GM12878 (cell line): ENCODE data around the gene INSIG1. TPM values are rescaled to one million over a fixed set of nuclear protein-coding genes. Genes with fewer than 3 reads are reported as not detected.

ENCODE experiments used
- ATAC-seq: fragments of 200-7000 bp; cut with Tn5 transposase; 3 replicates; pipeline ENCODE4 v1.9.1; 2020; ENCODE audit warnings: mild to moderate bottlenecking, moderate library complexity
- BruUV-seq: library from RNA; stranded (reverse); fragments of 400-500 nt; replicated peaks from 2 replicates; lab custom pipeline; 2021; lab: Mats Ljungman, UMichigan
- CTCF ChIA-PET: fragments of 300-600 bp; sonication (Branson Sonifier 250); formaldehyde crosslinking; extraction: SDS; loops from one replicate; lab custom pipeline; 2021; ENCODE audit warnings: inconsistent platforms; lab: Yijun Ruan, JAX
- POLR2A ChIA-PET: fragments of 350-600 bp; formaldehyde crosslinking; extraction: SDS; loops from one replicate; lab custom pipeline; 2021; ENCODE audit warnings: inconsistent platforms; lab: Charles Lee
- RAD21 ChIA-PET: fragments of 300-600 bp; sonication (Branson Sonifier 250); formaldehyde crosslinking; loops from one replicate; lab custom pipeline; 2023; ENCODE audit warnings: antibody characterized with exemption; ENCODE audit not compliant: unreplicated experiment; lab: Charles Lee
- SMC1A ChIA-PET: fragments of 300-600 bp; sonication (Branson Sonifier 250); formaldehyde crosslinking; loops from one replicate; lab custom pipeline; 2023; ENCODE audit not compliant: unreplicated experiment, uncharacterized antibody; lab: Charles Lee
- DNase-seq: peaks from one replicate; pipeline ENCODE4 v3.0.0-alpha.2; 2011; ENCODE audit warnings: low read depth, low spot score
- FAIRE-seq: peaks from 3 replicates; lab custom pipeline; 2011; peaks lifted over from hg19 to GRCh38; lab: Jason Lieb, UNC
- H2AFZ ChIP-seq: 2 replicates; pipeline ENCODE4 v1.6.0; 2011; ENCODE audit warnings: low read depth, low read length, control low read depth; ENCODE audit not compliant: control insufficient read depth
- H3K27ac ChIP-seq: 2 replicates; pipeline ENCODE4 v1.5.1; 2011; ENCODE audit warnings: control low read depth; ENCODE audit not compliant: control insufficient read depth, insufficient read depth
- H3K27me3 ChIP-seq, 2 experiments: replicated peaks in 1 of 2; 2 replicates each; pipeline versions ENCODE4 v1.6.0 to v1.6.1; 2011; ENCODE audit warnings: low read length in 1 of 2; ENCODE audit not compliant: control insufficient read depth in 2 of 2, insufficient read depth in 2 of 2
- H3K36me3 ChIP-seq, 2 experiments: 2 replicates each; pipeline ENCODE4 v1.5.1; 2011; ENCODE audit warnings: low read length in 1 of 2; ENCODE audit not compliant: control insufficient read depth in 2 of 2, insufficient read depth in 2 of 2
- H3K4me1 ChIP-seq: 2 replicates; pipeline ENCODE4 v1.6.1; 2011; ENCODE audit warnings: mild to moderate bottlenecking, low read length, moderate library complexity, mixed read lengths; ENCODE audit not compliant: control insufficient read depth, insufficient read depth
- H3K4me2 ChIP-seq: 2 replicates; pipeline ENCODE4 v1.6.0; 2011; ENCODE audit warnings: control low read depth; ENCODE audit not compliant: control insufficient read depth, insufficient read depth
- H3K4me3 ChIP-seq: fragments of 200-600 bp; sonication (generic); 2 replicates; pipeline ENCODE4 v1.5.1; 2016
- H3K79me2 ChIP-seq: 2 replicates; pipeline ENCODE4 v1.6.0; 2011; ENCODE audit warnings: low read length; ENCODE audit not compliant: control insufficient read depth, insufficient read depth
- H3K9ac ChIP-seq: 2 replicates; pipeline ENCODE4 v1.8.0; 2011; ENCODE audit warnings: low read length, control low read depth, mixed read lengths; ENCODE audit not compliant: control insufficient read depth, insufficient read depth
- H3K9me3 ChIP-seq: replicated peaks from 3 replicates; pipeline ENCODE4 v1.5.1; 2011; ENCODE audit warnings: mild to moderate bottlenecking, low read length; ENCODE audit not compliant: control insufficient read depth, insufficient read depth
- H4K20me1 ChIP-seq: 2 replicates; pipeline ENCODE4 v1.6.0; 2011; ENCODE audit not compliant: control insufficient read depth, insufficient read depth
- HDAC6 ChIP-seq: fragments of 200-600 bp; sonication (generic); IDR thresholded peaks from one replicate; pipeline ENCODE4 v1.8.0; 2017; ENCODE audit warnings: antibody characterized with exemption; ENCODE audit not compliant: unreplicated experiment
- IKZF2 ChIP-seq, 2 experiments: fragments of 450-650 bp; IDR thresholded peaks; 2 replicates each; pipeline ENCODE4 v1.6.1; 2017; ENCODE audit warnings: mild to moderate bottlenecking in 2 of 2, moderate library complexity in 2 of 2
- KDM1A ChIP-seq: fragments of 200-600 bp; sonication (generic); IDR thresholded peaks from 2 replicates; pipeline ENCODE4 v1.6.1; 2016; ENCODE audit warnings: borderline replicate concordance
- SMARCA5 ChIP-seq: fragments of 450-650 bp; IDR thresholded peaks from 2 replicates; pipeline ENCODE4 v1.6.1; 2017; ENCODE audit warnings: mild to moderate bottlenecking
- SP1 ChIP-seq: IDR thresholded peaks from one replicate; pipeline ENCODE4 v1.6.1; 2011; ENCODE audit warnings: low read depth, low read length
- YY1 ChIP-seq: IDR thresholded peaks from 2 replicates; pipeline ENCODE4 v1.6.1; 2011; ENCODE audit warnings: low read depth, mild to moderate bottlenecking, low read length
- WGBS: methylation state at CpG from one replicate; pipeline ENCODE4 v1.1.6; 2016; ENCODE audit warnings: low lambda C conversion rate; ENCODE audit not compliant: insufficient replicate concordance, insufficient coverage; ENCODE audit errors: missing lambda C conversion rate; 5-methylcytosine and 5-hydroxymethylcytosine counted together
- in situ Hi-C: fragments of 300-500 bp; cut with MboI; formaldehyde crosslinking; loops from 9 replicates; pipeline ENCODE4 v1.14.3; 2018; ENCODE audit warnings: mixed read lengths
- intact Hi-C: fragments of 100-400 bp; cut with micrococcal nuclease; formaldehyde crosslinking; loops from one replicate; pipeline ENCODE4 v1.14.2; 2022; ENCODE audit not compliant: unreplicated experiment
- polyA plus RNA-seq, 11 experiments: library from polyadenylated mRNA; depleted of rRNA in 4 of 11; unstranded in 6 of 11; stranded (reverse) in 5 of 11; fragments of >200 nt; fragmentation: Nextera tagmentation in 4 of 11; fragmentation: Illumina TruSeq in 1 of 11; extraction: Ambion mirVana in 4 of 11; extraction: Trizol in 1 of 11; gene quantifications; 1 replicate in 1 of 11; 2 replicates in 10 of 11; pipeline versions ENCODE4 v1.2.1 to v1.2.3, GENCODE V29; 2011 to 2016; ENCODE audit warnings: inconsistent platforms in 2 of 11, missing spikeins in 2 of 11, low read depth in 1 of 11
- total RNA-seq, 4 experiments: library from RNA; depleted of rRNA in 3 of 4; stranded (reverse); fragments of >200 nt in 3 of 4; fragmentation: Illumina TruSeq in 1 of 4; extraction: Trizol in 1 of 4; gene quantifications; 2 replicates each; pipeline versions ENCODE4 v1.2.1 to v1.2.3, GENCODE V29; 2013 to 2021
- TF ChIP-seq, protein P1 (sequence below): IDR thresholded peaks from 2 replicates; pipeline ENCODE4 v1.6.1; 2012; ENCODE audit warnings: low read depth, low read length, improper control_type of control experiment
- TF ChIP-seq, protein P2 (sequence below), 3 experiments: IDR thresholded peaks in 2 of 3; conservative IDR thresholded peaks in 1 of 3; 2 replicates each; pipeline ENCODE4 v1.5.1; 2011; ENCODE audit warnings: low read depth in 3 of 3, low read length in 3 of 3, mild to moderate bottlenecking in 3 of 3, control low read depth in 2 of 3, moderate library complexity in 2 of 3, inconsistent platforms in 1 of 3, mixed read lengths in 1 of 3; ENCODE audit not compliant: control insufficient read depth in 2 of 3, insufficient read depth in 1 of 3; ENCODE audit errors: extremely low read depth in 1 of 3
- TF ChIP-seq, protein P3 (sequence below): fragments of 450-650 bp; IDR thresholded peaks from 2 replicates; pipeline ENCODE4 v1.6.1; 2018; ENCODE audit warnings: mild to moderate bottlenecking, low read depth, moderate library complexity; ENCODE audit not compliant: partially characterized antibody

The INSIG1 gene
- total and polyA plus RNA-seq, 10 of the 15 experiments (the other 5 are each of a cell fraction or from before 2014, with no cell fraction given) = 29.6 to 168 (median 91.1) TPM

DNA sequence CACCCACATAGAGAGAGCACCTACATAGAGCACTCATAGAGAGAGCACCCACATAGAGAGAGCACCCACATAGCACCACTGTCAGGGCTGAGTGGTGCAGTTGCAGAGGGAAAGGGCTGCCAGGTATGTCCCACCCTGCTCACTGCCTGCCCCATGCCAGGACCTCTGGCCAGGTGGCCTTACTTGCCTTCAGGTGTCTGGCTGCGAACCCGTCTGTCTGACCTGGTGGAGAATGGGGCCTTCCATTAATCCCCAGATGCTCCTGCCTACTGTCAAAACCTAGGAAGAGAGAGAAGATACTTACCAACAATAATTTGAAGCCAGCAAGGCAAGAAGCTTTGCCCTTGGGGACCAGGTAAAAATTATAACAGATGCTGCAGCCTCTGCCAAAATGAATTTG, 51.1 kb downstream of the INSIG1 start:
- intact Hi-C loops (loop anchor here (10.0 kb wide), 1 partner anchor 344 kb away; the partner anchor contains the start of gene PAXIP1), in situ Hi-C loops (no loop called here)

More for the DNA sequence above, 51.1 kb downstream of the INSIG1 start:
- no peak overlapping the region for H2AFZ ChIP-seq
- no peak for ATAC-seq
- H3K4me2 ChIP-seq = no peak overlapping the region
- TF ChIP-seq IKZF2 (IDR thresholded peaks at IDR 0.05) (no peak), SMARCA5 (no peak), HDAC6 (no peak), SP1 (no peak), KDM1A (no peak), YY1 (no peak)
- TF ChIP-seq, protein P1, sequence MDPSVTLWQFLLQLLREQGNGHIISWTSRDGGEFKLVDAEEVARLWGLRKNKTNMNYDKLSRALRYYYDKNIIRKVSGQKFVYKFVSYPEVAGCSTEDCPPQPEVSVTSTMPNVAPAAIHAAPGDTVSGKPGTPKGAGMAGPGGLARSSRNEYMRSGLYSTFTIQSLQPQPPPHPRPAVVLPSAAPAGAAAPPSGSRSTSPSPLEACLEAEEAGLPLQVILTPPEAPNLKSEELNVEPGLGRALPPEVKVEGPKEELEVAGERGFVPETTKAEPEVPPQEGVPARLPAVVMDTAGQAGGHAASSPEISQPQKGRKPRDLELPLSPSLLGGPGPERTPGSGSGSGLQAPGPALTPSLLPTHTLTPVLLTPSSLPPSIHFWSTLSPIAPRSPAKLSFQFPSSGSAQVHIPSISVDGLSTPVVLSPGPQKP = no peak
- TF ChIP-seq, protein P2, sequence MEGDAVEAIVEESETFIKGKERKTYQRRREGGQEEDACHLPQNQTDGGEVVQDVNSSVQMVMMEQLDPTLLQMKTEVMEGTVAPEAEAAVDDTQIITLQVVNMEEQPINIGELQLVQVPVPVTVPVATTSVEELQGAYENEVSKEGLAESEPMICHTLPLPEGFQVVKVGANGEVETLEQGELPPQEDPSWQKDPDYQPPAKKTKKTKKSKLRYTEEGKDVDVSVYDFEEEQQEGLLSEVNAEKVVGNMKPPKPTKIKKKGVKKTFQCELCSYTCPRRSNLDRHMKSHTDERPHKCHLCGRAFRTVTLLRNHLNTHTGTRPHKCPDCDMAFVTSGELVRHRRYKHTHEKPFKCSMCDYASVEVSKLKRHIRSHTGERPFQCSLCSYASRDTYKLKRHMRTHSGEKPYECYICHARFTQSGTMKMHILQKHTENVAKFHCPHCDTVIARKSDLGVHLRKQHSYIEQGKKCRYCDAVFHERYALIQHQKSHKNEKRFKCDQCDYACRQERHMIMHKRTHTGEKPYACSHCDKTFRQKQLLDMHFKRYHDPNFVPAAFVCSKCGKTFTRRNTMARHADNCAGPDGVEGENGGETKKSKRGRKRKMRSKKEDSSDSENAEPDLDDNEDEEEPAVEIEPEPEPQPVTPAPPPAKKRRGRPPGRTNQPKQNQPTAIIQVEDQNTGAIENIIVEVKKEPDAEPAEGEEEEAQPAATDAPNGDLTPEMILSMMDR (IDR thresholded peaks at IDR 0.05 in 2 of 3, conservative IDR thresholded peaks at IDR 0.05 in 1 of 3; ENCODE audit: control insufficient read depth in 2 of 3, extremely low read depth in 1 of 3, insufficient read depth in 1 of 3, low read depth in 3 of 3, low read length in 3 of 3) = no peak
- TF ChIP-seq, protein P3, sequence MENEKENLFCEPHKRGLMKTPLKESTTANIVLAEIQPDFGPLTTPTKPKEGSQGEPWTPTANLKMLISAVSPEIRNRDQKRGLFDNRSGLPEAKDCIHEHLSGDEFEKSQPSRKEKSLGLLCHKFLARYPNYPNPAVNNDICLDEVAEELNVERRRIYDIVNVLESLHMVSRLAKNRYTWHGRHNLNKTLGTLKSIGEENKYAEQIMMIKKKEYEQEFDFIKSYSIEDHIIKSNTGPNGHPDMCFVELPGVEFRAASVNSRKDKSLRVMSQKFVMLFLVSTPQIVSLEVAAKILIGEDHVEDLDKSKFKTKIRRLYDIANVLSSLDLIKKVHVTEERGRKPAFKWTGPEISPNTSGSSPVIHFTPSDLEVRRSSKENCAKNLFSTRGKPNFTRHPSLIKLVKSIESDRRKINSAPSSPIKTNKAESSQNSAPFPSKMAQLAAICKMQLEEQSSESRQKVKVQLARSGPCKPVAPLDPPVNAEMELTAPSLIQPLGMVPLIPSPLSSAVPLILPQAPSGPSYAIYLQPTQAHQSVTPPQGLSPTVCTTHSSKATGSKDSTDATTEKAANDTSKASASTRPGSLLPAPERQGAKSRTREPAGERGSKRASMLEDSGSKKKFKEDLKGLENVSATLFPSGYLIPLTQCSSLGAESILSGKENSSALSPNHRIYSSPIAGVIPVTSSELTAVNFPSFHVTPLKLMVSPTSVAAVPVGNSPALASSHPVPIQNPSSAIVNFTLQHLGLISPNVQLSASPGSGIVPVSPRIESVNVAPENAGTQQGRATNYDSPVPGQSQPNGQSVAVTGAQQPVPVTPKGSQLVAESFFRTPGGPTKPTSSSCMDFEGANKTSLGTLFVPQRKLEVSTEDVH = no peak
- RAD21 ChIA-PET = no interaction called here
- no peaks in the 10 kb centered on the region for H3K9me3 ChIP-seq
- WGBS = 0% methylated on average over 2 of the region's 2 CpGs
- CTCF ChIA-PET = no interaction called here
- no peak overlapping the region for H3K9ac ChIP-seq
- no TSS peak for BruUV-seq
- FAIRE-seq = no peak
- no peaks in the 10 kb centered on the region for H3K36me3 ChIP-seq
- no peak overlapping the region for H3K27ac ChIP-seq
- H4K20me1 ChIP-seq = no peaks in the 10 kb centered on the region
- no peak for DNase-seq
- POLR2A ChIA-PET = interaction anchor here (0.6 kb wide), 1 partner anchor 51 kb away, joined by 3 read pairs; the partner anchor contains the start of gene INSIG1
- H3K27me3 ChIP-seq = no peaks in the 10 kb centered on the region
- SMC1A ChIA-PET = no interaction called here
- no peak overlapping the region for H3K4me3 ChIP-seq
- H3K79me2 ChIP-seq = no peaks in the 10 kb centered on the region
- peaks cover 5% of the 10 kb centered on the region; the same call in 1 of the 2 replicates for H3K4me1 ChIP-seq
